MM.1S (cell line): ENCODE measurements around the gene PBX4.

ENCODE experiments used
- DNase-seq: peaks from one replicate; pipeline ENCODE4 v3.0.0-alpha.2; 2015
- H2AFZ ChIP-seq: fragments of 300-600 bp; sonication (generic); 2 replicates; pipeline ENCODE4 v1.6.0; 2016; ENCODE audit warnings: antibody characterized with exemption, low read length
- H3F3A ChIP-seq: fragments of 300-600 bp; sonication (generic); 2 replicates; pipeline ENCODE4 v1.6.1; 2016; ENCODE audit warnings: mild to moderate bottlenecking, antibody characterized with exemption, low read length, moderate library complexity, mixed read lengths; ENCODE audit not compliant: insufficient read depth
- H3K27ac ChIP-seq: fragments of 300-600 bp; sonication (generic); 2 replicates; pipeline ENCODE4 v1.5.1; 2016; ENCODE audit warnings: mild to moderate bottlenecking, low read length
- H3K27me3 ChIP-seq: fragments of 300-600 bp; sonication (generic); replicated peaks from 2 replicates; pipeline ENCODE4 v1.6.0; 2016; ENCODE audit warnings: low read length; ENCODE audit not compliant: insufficient read depth
- H3K36me3 ChIP-seq: fragments of 300-600 bp; sonication (generic); replicated peaks from 2 replicates; pipeline ENCODE4 v1.6.1; 2016; ENCODE audit warnings: mild to moderate bottlenecking, low read length, mixed read lengths; ENCODE audit not compliant: insufficient read depth
- H3K4me1 ChIP-seq: fragments of 300-600 bp; sonication (generic); 2 replicates; pipeline ENCODE4 v1.6.1; 2016; ENCODE audit warnings: low read length, mixed read lengths
- H3K4me2 ChIP-seq: fragments of 300-600 bp; sonication (generic); 2 replicates; pipeline ENCODE4 v1.6.0; 2016; ENCODE audit warnings: low read depth, low read length
- H3K4me3 ChIP-seq: fragments of 300-600 bp; sonication (generic); 2 replicates; pipeline ENCODE4 v1.5.1; 2016; ENCODE audit warnings: low read length, mixed read lengths
- H3K79me2 ChIP-seq: fragments of 300-600 bp; sonication (generic); 2 replicates; pipeline ENCODE4 v1.6.1; 2016; ENCODE audit warnings: mixed run types, low read length, mixed read lengths
- H3K9ac ChIP-seq: fragments of 300-600 bp; sonication (generic); 2 replicates; pipeline ENCODE4 v1.6.1; 2016; ENCODE audit warnings: low read length, mixed read lengths
- H3K9me2 ChIP-seq: fragments of 300-600 bp; sonication (generic); replicated peaks from 2 replicates; pipeline ENCODE4 v1.6.1; 2016; ENCODE audit warnings: mild to moderate bottlenecking, low read length, mixed read lengths; ENCODE audit not compliant: insufficient read depth
- H3K9me3 ChIP-seq: fragments of 300-600 bp; sonication (generic); replicated peaks from 2 replicates; pipeline ENCODE4 v1.6.1; 2016; ENCODE audit warnings: mild to moderate bottlenecking, low read length, mixed read lengths; ENCODE audit not compliant: insufficient read depth
- H4K20me1 ChIP-seq: fragments of 300-600 bp; sonication (generic); 2 replicates; pipeline ENCODE4 v1.6.1; 2016; ENCODE audit warnings: mild to moderate bottlenecking, low read length, moderate library complexity, mixed read lengths; ENCODE audit not compliant: insufficient read depth
- CTCF ChIP-seq: fragments of 300-600 bp; sonication (generic); IDR thresholded peaks from 2 replicates; pipeline ENCODE4 v1.5.1; 2016; ENCODE audit warnings: antibody characterized with exemption, low read length, mixed read lengths
- EZH2 ChIP-seq: fragments of 300-600 bp; sonication (generic); optimal IDR thresholded peaks from 2 replicates; pipeline ENCODE3; 2017; ENCODE audit warnings: low read depth, mild to moderate bottlenecking, antibody characterized with exemption, low read length, mixed read lengths
- EZH2phosphoT487 ChIP-seq: fragments of 300-600 bp; sonication (generic); IDR thresholded peaks from 2 replicates; pipeline ENCODE4 v1.6.1; 2018; ENCODE audit warnings: antibody characterized with exemption, low read length

Gene PBX4

GRCh38 chr19:19578252-19578651 lies 40.2 kb downstream of the PBX4 start:
- Histone ChIP-seq H3K4me2 (no peak overlapping the region), H3K27ac (no peak overlapping the region)

GRCh38 chr19:19575411-19575810 lies 43.1 kb downstream of the PBX4 start:
- no peak overlapping the region for H2AFZ ChIP-seq
- no peaks in the 10 kb centered on the region for H3K9me3 ChIP-seq
- no peaks in the 10 kb centered on the region for H4K20me1 ChIP-seq
- no peaks in the 10 kb centered on the region for H3K36me3 ChIP-seq
- H3K4me2 ChIP-seq: no peak overlapping the region
- H3F3A ChIP-seq: no peaks in the 10 kb centered on the region
- no peak overlapping the region for H3K9ac ChIP-seq
- H3K4me3 ChIP-seq: no peak overlapping the region
- peaks cover 6% of the 10 kb centered on the region for H3K27me3 ChIP-seq
- no peak overlapping the region for H3K27ac ChIP-seq
- no peaks in the 10 kb centered on the region for H3K4me1 ChIP-seq
- no peaks in the 10 kb centered on the region for H3K9me2 ChIP-seq
- H3K79me2 ChIP-seq: no peaks in the 10 kb centered on the region
- no peak for DNase-seq
- TF ChIP-seq EZH2 (no peak), EZH2phosphoT487 (no peak), CTCF (no peak)

More at GRCh38 chr19:19578252-19578651, 40.2 kb downstream of the PBX4 start:
- Histone ChIP-seq H4K20me1 (no peaks in the 10 kb centered on the region), H3K4me1 (no peaks in the 10 kb centered on the region), H3K9me2 (no peaks in the 10 kb centered on the region), H3K79me2 (no peaks in the 10 kb centered on the region), H3K36me3 (no peaks in the 10 kb centered on the region), H3F3A (no peaks in the 10 kb centered on the region), H3K27me3 (peaks cover 6% of the 10 kb centered on the region), H2AFZ (no peak overlapping the region), H3K4me3 (no peak overlapping the region), H3K9ac (no peak overlapping the region), H3K9me3 (no peaks in the 10 kb centered on the region)
- DNase-seq: no peak
- TF ChIP-seq EZH2phosphoT487 (no peak), CTCF (no peak), EZH2 (no peak)

GRCh38 chr19:19571071-19571786 lies 47.3 kb downstream of the PBX4 start:
- no peak for DNase-seq
- H3F3A ChIP-seq: no peaks in the 10 kb centered on the region
- H3K27me3 ChIP-seq: no peaks in the 10 kb centered on the region; the same call in 1 of the 2 replicates
- H3K4me1 ChIP-seq: no peaks in the 10 kb centered on the region
- H3K9me3 ChIP-seq: no peaks in the 10 kb centered on the region
- no peaks in the 10 kb centered on the region for H3K79me2 ChIP-seq
- H3K4me2 ChIP-seq: no peak overlapping the region
- no peak for TF ChIP-seq EZH2
- no peak for TF ChIP-seq CTCF
- TF ChIP-seq EZH2phosphoT487: no peak
- H4K20me1 ChIP-seq: no peaks in the 10 kb centered on the region
- H2AFZ ChIP-seq: no peak overlapping the region
- H3K27ac ChIP-seq: no peak overlapping the region
- H3K4me3 ChIP-seq: no peak overlapping the region
- no peak overlapping the region for H3K9ac ChIP-seq
- H3K9me2 ChIP-seq: no peaks in the 10 kb centered on the region
- no peaks in the 10 kb centered on the region for H3K36me3 ChIP-seq
